ENCODE measurements around the gene ACTN3.
"Not testable (repeated sequence)": the region's sequence is repeated elsewhere in the genome, so short reads cannot be mapped to it uniquely, and the experiment has no call there.

DNA sequence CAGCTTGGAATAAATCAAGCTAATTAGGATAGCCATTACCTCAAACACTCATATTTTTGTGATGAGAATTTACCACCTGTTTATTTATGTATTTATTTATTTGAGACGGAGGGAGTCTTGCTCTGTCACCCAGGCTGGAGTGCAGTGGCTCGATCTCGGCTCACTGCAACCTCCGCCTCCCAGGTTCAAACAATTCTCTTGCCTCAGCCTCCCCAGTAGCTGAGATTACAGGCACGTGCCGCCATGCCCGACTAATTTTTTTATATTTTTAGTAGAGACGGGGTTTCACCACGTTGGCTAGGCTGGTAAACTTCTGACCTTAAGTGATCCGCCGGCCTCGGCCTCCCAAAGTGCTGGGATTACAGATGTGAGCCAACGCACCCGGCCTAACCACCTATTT, 1.8 kb upstream of the ACTN3 start:
- TF ChIP-seq, protein P1, sequence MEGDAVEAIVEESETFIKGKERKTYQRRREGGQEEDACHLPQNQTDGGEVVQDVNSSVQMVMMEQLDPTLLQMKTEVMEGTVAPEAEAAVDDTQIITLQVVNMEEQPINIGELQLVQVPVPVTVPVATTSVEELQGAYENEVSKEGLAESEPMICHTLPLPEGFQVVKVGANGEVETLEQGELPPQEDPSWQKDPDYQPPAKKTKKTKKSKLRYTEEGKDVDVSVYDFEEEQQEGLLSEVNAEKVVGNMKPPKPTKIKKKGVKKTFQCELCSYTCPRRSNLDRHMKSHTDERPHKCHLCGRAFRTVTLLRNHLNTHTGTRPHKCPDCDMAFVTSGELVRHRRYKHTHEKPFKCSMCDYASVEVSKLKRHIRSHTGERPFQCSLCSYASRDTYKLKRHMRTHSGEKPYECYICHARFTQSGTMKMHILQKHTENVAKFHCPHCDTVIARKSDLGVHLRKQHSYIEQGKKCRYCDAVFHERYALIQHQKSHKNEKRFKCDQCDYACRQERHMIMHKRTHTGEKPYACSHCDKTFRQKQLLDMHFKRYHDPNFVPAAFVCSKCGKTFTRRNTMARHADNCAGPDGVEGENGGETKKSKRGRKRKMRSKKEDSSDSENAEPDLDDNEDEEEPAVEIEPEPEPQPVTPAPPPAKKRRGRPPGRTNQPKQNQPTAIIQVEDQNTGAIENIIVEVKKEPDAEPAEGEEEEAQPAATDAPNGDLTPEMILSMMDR (IDR thresholded peaks at IDR 0.05; ENCODE audit: insufficient read depth, low read depth, low read length): not testable (repeated sequence)
- TF ChIP-seq EZH2 (IDR thresholded peaks at IDR 0.05; ENCODE audit: insufficient read depth, low read length): not testable (repeated sequence)

All from astrocyte (in vitro differentiated cells and primary cell).